ENCODE measurements around the gene ENTHD1.

DNA sequence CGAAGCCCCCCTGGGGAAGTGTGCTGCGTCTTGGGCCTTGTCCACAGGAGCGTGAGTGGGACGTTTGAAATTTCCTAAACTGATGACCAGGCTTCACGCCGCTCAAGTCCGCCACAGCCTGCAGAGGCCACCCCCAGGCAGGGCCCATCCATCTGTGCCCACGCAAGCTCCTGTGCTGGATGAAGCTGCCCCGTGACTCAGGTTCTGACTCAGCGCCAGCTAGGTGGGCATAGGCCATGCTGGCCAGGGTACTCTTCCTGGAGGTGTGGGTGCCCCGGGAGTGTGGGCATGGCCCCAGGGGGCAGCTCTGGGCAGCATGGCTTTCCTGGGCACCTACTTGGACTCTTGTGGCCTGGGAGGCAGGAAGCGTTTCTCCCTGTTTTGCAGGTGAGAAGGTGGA is 188.2 kb downstream of the ENTHD1 start:
- TF ChIP-seq CTCF (IDR thresholded peaks at IDR 0.05; ENCODE audit: low read length) = no peak
- TF ChIP-seq EZH2 (IDR thresholded peaks at IDR 0.05; ENCODE audit: borderline replicate concordance, low read length) = no peak
